ENCODE measurements around the gene RASD1.
"Not testable (repeated sequence)": the region's sequence is repeated elsewhere in the genome, so short reads cannot be mapped to it uniquely, and the experiment has no call there.

Gene RASD1

DNA sequence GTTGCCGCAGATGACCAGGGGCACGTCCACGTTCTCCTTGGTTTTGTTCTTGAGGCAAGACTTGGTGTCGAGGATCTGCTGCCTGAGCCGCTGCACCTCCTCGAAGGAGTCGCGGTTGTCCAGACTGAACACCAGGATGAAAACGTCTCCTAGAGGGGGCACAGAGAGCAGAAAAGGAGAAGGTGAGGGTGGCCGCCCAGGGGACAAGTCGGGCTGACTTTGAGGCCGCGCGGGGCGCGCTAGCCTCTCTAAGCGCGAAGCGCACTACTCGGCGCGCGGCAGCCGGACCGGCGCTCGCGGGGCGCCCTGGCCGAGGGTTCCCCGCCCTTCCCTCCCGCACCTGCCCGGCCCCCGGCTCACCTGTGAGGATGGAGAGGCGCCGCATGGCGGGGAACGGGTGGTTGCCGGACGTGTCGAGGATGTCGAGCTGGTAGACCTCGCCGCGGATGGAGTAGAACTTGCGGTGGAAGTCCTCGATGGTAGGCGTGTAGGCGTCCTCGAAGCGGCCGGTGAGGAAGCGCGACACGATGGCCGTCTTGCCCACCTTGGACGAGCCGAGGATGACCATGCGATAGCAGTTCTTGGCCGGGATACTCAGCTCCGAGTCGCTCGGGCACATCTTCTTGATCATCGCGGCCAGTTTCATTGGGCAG lies 533 bp downstream of the RASD1 start:
- no peak for DNase-seq

- no peak for DNase-seq
These were observed 1.2 kb downstream of the RASD1 start for GRCh38 chr17:17494870-17495535.

GRCh38 chr17:17494499-17494869 lies 1.7 kb downstream of the RASD1 start:
- no peak for DNase-seq

- DNase-seq = no peak
These were observed 2.2 kb downstream of the RASD1 start for GRCh38 chr17:17493986-17494466.

DNA sequence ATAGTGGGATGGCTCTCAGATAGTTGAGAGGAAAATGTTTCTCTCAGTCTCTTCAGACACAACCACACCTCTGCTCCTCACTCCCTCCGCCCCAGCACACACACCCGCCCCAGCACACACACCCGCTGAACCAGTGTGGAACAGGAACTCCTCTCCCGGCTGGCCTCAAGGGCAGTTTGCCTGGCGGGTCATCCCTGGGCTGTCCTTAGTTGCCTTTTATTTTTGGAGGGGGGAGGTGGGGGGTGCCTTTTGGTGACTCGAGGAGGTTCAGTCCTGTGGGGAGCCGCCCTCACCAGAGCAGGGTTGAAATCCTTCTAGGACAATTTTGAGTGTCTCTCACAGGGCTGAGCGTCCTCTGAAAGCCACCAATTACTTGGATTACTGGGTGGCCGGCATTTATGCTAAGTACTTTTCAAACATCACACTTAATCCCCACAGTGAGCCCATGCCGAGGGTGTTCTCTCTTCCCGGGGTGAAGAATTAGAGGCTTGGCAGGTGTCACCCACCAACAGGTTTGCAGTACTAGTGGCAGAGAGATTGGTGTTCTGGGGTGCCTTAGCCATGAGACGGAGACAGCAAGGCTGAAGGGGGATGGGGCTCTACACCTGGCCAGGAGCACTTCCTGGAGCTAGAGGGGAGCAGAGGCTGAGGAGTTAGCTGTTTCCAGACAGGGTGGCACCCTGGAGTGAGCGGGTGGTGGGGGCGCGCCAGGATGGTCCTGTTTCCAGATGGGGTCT lies 2.8 kb downstream of the RASD1 start:
- DNase-seq = no peak

GRCh38 chr17:17492571-17492970 lies 3.6 kb downstream of the RASD1 start:
- no peak for DNase-seq

DNA sequence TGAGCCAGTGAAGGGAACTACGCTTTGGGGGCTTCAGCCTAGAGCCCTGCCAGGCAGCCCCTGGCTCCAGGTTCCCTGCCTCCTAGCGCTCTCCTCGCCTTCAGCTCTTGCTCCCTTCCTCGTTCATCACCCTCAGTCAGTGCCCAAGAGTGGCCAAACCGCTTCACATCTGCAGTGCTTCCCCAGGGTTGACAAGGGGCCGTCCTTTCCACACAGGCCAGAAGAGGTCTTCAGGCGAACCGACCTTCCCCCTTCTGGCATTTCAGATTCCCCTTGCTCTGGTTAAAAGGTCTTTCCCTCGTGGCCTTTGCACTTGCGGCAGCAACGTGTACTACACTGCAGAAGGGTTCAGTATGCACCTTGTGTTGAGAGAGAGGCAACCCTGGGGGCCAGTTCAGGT lies 4.1 kb downstream of the RASD1 start:
- DNase-seq = no peak

DNA sequence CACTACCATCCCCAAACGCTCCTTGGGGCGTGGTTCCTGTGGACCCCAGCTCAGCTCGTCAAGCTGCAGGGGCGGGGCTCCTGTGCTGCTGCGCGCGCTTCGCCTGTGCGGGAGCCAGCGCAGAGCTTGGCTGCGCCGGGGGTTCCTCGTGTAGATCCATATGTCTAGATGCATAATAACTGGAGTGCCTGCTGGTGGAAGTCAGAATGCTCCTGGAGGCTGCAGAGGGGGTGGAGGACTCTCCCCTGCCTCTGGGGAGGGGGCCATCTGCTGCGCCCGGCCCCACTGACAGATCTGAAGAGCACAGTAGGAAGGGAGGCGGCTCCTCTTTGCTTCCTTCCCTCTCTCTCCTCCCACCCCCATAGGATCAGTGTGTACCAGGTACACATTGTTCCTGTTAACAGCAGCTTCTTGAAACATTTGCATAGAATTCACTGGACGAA lies 4.6 kb downstream of the RASD1 start:
- no peak for DNase-seq

DNA sequence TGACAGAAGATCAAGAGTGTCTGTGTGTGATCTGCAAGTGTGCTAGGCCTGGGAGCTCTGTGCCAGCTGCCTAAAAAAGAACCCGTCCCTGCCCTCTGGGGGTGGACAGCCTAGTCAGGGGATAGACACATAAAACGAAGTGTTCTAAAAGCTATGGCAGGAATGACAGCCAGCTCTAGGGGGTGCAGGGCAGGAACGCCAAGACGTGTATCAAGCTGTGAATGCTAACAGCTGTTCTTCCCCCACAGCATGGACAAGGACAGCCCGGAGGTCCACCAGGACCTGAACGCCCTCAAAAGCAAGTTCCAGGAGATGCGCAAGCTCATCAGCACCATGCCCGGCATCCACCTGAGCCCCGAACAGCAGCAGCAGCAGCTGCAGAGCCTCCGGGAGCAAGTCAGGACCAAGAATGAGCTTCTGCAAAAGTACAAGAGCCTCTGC lies 5.1 kb downstream of the RASD1 start:
- DNase-seq = no peak

DNA sequence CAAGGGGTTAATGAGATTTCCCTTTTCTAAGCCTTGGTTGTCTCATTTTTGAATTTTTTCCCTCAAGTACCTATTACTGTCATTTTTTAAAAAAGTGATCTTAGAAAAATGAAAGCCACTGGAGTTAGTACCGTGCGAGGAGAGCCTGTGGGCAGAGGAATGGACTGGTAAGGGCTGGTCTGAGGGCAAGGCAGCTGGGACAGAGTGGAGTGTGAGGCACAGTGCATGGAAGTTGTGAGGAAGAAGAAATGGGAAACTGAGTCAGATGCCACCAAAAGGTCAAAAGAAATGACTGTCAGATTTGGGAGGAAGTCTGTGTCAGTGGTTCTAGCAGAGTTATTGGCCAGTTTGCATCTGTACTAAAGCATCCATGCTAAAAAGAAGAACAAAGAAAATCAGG lies 8.2 kb downstream of the RASD1 start:
- no peak for DNase-seq

DNA sequence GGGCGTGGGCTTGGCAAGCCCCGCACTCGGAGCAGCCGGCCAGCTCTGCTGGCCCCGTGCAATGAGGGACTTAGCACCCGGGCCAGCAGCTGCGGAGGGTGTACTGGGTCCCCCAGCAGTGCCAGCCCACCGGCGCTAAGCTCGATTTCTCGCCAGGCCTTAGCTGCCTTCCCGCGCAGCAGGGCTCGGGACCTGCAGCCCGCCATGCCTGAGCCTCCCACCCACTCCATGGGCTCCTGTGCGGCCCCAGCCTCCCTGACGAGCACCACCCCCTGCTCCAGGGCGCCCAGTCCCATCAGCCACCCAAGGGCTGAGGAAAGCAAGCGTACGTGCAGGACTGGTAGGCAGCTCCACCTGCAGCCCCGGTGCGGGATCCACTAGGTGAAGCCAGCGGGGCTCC lies 9.8 kb downstream of the RASD1 start:
- DNase-seq = not testable (repeated sequence)

GRCh38 chr17:17485420-17485819 lies 10.8 kb downstream of the RASD1 start:
- DNase-seq = no peak

GRCh38 chr17:17484451-17484899 lies 11.7 kb downstream of the RASD1 start:
- no peak for DNase-seq

GRCh38 chr17:17481860-17482259 lies 14.3 kb downstream of the RASD1 start:
- DNase-seq = no peak

- no peak for DNase-seq
These were observed 15.5 kb downstream of the RASD1 start for GRCh38 chr17:17480593-17481148.

GRCh38 chr17:17479209-17479608 lies 17.0 kb downstream of the RASD1 start:
- DNase-seq = no peak

GRCh38 chr17:17476865-17477467 lies 19.2 kb downstream of the RASD1 start, which contains the start of gene MED9:
Gene MED9, plus strand, starts transcription at chr17:17477000. Its CDS starts 42 bp downstream, at chr17:17477042.
- peak; percentile 89 for DNase-seq

DNA sequence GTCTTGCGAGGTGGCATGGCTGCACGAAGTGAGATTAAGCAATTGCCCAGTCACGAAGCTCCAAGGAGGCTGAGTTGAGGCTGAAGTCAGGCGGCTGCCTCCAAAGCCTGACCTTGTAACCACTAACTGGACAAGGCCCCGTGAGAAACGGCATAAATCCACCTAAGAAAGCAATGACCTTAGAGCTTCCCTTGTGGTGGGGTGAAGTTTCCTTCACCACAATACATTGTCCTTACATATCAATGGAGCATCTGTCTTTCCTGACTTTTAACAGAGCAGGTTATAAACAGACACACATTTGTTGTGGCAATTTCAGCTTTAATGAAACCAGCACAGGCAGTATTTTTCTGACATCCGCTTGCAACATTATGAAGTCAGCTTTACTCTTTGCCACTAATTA lies 21.9 kb downstream of the RASD1 start:
- DNase-seq = no peak

DNA sequence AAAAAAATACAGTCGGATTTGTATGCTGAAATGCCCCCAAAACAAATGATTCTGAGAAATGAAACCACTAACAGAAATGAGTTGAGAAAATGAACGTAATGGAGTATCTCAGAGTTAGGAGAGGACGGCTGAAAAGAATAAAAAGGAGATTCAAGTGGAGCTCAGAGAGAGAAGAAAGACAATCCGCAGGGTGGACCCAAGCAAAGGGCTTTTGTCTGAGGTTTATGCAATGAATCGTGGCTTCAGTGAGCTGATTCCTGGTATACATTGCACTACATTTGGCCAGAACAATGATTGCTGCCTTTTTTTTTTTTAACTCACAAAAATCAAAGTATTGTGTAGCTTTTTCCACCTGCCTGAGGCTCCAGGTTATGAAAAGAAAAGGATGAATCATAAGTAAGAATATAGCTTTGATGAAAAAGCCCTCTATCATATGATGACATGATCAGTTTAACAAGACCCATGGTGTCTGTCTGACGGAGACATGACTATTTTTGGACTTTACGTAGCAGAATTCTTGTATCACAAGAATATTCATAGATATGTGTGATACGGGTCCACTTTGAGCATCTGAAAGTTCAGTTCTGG lies 23.8 kb downstream of the RASD1 start:
- no peak for DNase-seq

- DNase-seq = no peak
These were observed 26.2 kb downstream of the RASD1 start for GRCh38 chr17:17469996-17470395.

GRCh38 chr17:17469358-17469757 lies 26.8 kb downstream of the RASD1 start:
- DNase-seq = no peak

GRCh38 chr17:17468217-17469010 lies 27.8 kb downstream of the RASD1 start:
- no peak for DNase-seq
